Stimulated activated CD8-positive, alpha-beta memory T cell treated with anti-CD3 and anti-CD28 coated beads, Interleukin-4, amount 100 ng/mL, for 4 hours (primary cell): ENCODE results near the gene CAPN2.
"Not testable (repeated sequence)": the region's sequence is repeated elsewhere in the genome, so short reads cannot be mapped to it uniquely, and the experiment has no call there.

ENCODE experiments used
- DNase-seq, 2 donors: peaks; one replicate each; pipeline ENCODE4 v3.0.0-alpha.2; 2020; ENCODE audit warnings: low read depth in 2 of 2, low spot score in 1 of 2

The CAPN2 gene

DNA sequence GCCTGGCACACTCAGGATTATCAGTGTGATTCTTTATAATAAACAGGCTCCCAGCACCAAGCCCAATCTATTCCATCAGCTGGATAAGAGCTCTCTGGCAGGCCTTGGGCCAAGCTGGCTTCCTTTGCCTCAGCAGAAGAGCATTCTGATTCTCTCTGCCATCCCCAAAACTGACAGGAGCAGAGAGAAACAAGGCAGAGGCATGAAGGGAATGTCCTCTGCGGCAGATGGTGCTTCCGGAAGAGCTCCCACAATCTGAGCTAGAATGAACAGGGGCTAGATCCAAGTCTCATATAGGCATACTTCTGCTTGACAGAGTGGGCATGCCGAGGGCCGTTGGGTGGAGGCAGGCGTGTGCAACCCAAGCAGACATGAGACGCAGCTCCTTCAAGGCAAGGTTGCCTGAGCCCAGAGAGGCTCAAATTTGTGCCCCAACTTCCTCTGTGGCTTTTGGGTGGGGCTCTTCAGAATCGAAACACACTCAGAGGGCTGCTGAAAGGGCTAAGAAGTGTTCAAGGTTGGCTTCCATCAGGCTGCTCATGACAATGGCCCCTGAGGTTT lies 4.0 kb downstream of the CAPN2 start:
- DNase-seq: no peak

DNA sequence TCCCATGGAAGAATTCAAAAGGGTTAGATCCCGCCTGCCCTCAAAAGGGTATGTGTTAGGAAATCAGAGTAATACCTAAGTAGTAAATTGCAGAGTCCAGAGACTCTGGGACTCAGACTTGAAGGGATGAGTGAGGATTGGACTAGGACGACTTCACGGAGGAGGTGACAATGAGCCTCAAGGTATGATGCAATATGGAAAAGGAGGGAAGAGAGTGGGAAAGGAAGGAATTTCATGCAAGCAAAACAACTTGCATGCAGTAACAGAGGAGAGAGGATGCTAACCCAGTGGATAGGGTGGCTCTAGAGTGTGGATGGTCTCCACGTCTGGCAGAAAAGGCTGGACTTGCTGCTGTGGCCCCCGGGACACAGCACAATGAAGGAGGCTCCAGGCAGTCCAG lies 4.8 kb downstream of the CAPN2 start:
- DNase-seq: no peak

DNA sequence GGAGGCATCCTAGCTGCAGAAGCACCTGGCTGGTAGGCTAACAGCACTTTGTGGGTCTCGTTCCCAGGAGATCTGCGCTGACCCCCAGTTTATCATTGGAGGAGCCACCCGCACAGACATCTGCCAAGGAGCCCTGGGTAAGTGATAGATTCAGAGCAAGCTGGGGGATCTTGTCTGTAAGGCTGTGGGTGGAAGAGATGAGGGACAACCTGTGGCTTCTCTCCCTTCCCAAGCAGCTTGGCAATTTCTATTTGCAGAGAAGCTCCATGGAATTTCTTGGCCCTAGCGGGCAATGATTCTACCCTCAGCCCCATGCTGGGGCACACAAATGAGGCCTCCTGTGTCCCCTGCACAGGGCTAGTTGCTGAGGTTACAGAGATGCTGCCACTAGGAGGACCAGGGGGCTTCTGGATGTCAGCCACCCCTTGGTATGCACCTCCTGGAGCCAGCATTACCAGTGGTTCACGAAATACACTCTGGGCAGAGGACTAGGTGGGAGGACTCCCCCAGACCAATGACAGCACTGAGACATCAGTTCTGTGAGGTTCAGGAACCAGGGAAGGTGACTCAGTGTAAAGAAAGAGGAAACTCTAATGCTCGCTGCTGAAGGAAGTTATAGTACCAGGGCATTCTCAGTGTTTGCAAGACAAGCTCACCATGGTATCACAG lies 5.5 kb downstream of the CAPN2 start:
- DNase-seq: no peak

DNA sequence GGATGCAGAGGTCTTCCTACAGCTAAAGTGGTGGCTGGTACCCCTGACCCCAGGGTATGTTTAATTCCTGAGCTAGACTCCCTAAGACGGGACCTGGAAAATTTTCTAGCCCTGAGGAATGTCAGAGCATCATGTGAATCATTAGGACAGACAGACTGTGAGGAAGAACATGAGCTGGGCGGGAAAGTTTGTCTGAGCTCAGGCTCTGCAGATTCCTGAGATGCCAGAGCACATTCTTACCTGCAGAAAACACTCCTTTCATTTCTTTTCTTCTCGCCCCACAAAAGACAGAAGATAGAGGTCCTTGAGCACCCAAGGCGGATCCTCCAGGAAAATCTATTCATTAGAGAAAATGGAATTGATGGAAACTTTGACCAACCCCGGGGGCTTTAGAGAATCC lies 6.5 kb downstream of the CAPN2 start:
- no peak for DNase-seq

DNA sequence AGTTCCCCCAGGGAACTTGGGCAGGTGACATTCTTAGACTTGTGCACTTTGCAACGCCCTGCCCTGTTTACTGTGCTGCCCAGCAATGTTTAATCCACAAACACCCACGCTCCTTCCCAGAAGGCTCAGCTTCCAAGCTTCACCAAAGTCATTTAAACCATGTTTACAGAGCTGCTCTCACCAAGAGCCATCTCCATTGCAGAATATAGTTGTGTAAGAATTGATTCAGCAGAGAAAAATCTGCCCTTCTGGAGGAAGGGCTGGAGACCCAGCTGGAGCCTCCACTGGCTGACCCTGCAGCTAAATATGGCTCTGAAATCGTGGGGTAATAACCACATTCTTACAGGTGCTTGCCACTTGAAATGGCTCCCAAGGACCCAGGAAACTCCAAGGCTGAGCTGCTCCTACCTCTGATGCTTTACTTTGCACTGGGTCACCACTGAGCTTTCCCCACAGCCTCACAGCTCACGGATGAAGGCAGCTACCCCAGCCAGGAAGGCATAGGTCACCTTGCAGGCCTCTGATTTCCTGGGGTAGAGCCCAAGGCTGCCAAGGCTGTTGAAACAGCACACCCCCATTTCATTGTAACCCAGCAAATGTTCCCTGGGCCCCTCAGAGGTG lies 8.7 kb downstream of the CAPN2 start:
- DNase-seq: no peak

DNA sequence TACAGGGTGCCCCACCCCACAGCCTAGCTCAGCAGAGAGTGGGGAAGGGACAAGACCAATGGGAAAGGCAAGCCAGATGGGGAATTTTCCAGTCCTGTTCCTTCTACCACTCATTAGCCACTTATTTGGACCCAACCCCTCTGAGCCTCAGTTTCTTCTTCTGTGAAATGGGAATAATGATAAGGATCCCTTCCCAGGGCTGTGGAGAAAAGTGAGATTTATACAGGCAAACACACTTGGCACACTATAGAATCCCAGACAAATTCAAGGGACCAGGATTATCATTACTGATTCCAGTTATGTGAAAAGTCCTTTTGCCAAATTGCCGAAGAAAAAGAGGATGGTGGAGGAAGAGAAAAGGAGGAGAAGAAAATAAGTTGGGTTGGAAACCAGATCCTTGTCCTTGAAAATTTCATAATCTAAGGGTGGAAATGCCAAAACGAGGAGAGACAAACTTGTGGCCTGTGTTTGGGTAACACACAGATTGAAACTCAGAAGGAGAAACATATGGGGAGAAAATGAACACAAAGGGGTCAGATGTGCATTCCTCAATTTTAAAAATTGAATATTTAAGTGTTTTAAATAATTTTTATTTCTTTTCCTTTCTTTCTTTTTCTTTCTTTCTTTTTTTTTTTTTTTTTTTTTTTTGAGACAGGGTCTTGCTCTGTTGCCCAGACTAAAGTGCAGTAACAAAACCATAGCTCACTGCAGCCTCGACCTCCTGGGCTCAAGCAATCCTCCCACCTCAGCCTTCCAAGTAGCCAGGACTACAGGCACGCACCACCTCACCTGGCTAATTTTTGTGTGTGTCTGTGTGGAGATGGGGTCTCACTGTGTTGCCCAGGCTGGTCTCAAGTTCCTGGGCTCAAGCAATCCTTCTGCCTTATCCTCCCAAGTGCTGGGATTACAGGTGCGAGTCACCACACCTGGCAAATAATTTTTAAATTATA lies 9.6 kb downstream of the CAPN2 start:
- DNase-seq: no peak

DNA sequence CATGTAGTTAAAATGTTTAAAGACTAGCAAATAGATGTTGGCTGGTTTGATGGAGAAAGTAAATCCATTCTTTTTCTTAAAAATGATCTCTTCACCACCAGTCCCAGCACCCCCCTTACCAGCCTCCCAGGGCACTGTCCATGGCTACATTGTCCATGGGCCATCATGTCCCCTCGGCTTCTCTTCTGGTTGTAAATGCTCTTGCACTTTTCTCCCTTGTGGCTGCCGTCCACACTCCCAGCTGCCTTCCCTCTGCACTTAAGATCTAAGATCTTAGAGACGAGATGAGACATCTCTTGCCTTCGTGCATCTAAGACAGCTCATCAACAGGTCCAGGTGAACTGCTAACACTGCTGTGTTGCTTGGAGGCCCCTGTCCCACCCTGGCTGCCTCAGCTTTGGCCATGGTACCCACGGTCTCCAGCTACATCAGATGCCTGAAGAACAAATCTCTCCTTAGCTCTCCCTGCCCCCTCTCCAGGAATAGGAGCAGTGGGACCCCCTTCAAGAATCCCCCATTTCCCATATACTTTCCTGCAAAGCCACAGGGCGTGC lies 11.1 kb downstream of the CAPN2 start:
- no peak for DNase-seq

DNA sequence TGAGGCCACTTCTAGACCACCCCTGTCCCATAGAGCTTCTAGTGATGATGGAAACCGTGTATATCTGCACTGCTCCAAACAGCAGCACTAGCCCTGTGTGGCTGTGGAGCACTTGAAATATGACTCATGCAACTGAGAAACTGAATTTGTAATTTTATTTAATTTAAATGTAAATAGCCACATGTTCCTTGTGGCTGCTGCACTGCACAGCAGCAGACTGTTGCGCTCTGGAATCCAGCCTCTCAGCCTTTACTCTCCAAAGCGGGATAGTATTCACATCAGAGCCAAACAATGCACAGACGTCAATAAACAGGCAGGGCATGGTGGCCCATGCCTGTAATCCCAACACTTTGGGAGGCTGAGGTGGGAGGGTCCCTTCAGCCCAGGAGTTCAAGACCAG lies 12.0 kb downstream of the CAPN2 start:
- no peak for DNase-seq

DNA sequence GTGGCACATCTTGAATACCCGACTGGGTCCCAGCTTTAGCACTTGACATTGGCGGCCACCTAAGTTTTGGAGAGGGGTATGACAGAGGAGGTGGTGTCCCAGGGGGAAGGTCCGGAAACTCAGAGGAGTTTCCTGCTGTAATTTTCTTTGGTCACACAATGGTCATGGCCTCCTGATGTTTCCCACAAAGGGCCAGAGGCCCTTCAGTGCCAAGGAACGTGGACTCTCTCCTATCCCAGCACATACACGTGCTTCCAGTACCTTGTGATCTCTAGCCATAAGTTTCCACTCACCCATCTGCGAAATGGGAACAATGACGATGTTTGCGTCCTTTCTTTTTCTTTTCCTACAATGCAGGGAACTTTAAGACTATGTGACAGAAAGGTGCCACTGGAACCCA lies 13.2 kb downstream of the CAPN2 start:
- no peak for DNase-seq

DNA sequence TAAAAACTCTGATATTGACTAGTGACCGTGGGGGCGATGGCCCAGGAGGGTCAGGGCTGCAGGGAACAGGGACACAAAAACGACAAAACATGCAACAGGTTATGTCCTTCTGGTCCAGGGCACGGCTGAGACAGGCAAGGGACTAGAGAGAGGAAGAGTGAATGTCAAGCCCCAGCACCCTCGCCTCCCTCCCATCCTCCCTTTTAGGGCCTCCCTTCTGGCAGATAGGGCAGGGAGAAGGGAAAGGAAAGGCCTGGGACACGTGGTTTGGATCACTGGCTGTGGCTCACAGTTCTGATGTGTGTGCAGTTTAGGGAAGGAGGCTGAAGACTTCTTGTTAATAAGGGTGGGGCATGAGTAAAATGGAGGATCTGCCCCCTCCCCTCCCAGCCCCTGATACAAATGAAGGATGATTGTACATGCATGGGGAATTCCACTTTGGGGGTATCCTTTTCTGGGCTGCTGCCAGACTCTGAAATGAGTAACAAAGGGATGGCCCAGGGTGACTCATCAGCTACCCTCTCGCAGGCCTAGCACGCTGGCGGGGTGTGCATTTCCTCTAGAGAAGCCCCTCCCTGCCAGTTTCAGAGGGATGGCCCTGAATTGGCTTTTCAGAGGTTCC lies 14.2 kb downstream of the CAPN2 start:
- DNase-seq: peak; percentile 81 to 83

DNA sequence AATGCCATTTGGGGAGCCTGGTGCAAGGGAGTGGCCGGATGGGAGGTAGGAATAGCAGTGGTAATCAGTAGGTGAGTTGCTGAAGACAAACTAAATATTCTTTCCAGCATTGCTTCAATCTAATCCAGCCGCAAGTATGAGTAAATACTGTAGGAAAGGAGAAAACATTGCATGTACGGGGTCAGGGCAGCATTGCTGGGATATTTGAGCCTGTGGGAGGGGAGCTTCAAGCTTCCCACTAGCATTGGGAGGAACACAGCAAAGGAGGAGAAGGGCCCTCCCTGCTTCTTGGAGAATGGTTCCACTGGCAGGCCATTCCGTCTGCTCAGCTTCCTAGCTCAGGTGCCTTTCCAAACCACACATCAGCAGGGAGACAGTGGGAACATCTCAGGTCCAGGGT lies 15.2 kb downstream of the CAPN2 start:
- DNase-seq: no peak

DNA sequence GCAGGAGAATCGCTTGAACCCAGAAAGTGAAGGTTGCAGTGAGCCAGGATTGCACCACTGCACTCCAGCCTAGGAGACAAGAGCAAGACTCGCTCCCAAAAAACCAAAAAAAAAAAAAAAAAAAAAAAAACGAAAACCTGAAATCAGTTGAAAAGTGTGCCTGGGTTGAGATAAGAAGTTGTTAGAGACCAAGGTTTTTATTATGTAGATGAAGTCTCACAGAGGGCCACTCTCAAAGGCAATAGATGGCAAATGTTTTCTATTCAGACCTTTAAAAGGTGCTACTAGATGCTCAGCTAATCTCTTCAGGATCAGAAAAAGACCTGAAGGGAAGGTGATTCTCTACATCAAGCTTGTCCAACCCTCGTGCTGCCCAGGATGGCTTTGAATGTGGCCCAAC lies 17.6 kb downstream of the CAPN2 start:
- no peak for DNase-seq

DNA sequence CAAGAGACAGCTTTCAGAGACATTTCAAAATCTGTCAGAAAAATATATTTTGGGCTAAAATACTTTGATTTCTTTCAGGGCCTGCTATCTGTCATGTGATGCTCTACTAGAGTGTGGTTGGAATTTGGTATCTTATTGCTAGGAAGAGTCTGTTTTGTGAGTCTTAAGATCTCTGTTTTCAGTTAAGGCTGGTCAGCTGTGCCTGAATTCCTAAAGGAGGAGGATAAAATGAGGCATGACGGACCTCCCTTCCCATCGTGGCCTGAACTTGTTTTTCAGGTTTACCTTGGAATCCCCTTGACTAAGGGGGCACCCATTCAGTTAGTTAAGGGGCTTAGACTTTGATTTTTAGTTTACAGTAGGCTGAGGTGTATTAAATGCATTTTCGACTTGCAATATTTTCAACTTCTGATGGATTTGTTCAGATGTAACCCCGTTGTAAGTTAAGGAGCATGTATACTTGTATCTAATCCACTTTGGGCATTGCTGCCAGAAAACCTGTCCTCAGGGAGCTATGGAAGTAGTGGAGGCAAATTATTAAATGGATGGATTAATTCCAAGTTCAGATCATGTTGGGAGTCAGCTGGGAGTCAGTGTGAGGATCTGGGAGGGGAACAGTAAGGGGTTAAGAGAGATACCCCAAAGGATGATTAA lies 18.3 kb downstream of the CAPN2 start:
- no peak for DNase-seq

DNA sequence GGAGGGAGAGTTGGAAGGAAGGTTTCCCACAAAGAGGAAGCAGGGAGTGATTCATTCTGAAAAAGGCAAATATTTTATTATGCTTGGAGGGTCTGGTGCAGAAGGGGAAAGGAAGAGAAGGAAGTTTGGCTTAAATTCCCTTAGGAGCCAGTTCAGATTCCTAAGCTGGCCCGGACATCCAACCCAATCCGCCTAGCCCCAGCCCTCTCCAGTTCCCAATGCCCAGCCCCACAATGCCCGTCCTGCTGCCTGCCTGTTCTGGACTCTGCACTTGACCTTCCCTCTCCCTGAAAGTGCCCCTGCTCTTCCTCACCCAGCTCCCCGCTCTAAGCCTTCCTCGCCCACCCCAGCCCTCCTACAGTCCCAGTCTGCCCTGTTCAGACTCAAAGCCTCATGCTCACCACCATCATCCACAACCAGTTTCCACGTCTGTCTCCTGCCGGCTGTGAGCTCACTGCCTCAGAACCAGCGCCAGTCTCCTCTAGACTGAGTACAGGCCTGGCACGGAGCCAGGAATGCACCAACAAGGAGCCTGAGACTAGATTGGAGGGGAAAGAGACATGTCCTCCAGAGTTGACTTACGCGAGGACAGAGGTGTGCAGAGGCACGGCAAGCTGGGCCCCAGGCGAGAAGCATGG lies 18.9 kb downstream of the CAPN2 start:
- DNase-seq: no peak

DNA sequence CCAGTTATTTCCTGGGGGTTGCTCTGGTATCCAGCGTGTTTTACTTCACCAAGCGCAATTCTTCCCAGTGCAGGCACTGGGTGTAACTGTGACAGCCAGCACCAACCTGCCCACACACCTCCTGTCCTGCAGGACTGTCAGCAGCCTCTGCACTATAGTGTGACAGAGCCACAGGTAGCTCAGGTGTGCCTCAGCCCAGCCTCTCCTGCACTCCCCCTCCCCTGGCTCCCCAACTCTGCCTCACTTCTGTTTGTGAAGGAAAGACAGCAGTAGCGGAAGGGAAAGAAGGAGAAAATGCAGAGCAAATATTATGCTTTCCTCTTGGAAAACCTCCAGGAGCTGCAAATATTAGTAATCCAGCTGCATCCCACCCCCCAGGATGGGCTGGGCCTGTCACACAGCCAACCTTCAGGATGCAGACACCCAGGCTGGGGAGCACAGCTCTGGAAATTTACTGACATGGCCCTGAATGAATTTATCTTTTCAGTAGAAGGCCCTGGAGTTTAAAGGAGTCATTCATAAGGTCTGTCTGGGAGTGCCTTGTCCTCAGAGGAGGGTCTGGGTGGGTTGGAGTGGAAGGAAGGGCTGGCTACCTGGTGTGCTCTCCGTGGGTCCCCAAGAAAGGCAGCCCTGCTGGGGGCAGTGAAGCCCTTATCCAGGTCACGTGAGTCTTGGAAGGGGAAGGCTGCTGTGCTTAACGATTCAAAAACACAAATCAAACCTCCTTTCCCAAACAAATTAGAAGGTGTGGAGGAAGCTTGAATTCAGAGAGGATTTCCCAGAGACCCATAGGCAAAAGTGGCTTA lies 20.9 kb downstream of the CAPN2 start:
- no peak for DNase-seq

DNA sequence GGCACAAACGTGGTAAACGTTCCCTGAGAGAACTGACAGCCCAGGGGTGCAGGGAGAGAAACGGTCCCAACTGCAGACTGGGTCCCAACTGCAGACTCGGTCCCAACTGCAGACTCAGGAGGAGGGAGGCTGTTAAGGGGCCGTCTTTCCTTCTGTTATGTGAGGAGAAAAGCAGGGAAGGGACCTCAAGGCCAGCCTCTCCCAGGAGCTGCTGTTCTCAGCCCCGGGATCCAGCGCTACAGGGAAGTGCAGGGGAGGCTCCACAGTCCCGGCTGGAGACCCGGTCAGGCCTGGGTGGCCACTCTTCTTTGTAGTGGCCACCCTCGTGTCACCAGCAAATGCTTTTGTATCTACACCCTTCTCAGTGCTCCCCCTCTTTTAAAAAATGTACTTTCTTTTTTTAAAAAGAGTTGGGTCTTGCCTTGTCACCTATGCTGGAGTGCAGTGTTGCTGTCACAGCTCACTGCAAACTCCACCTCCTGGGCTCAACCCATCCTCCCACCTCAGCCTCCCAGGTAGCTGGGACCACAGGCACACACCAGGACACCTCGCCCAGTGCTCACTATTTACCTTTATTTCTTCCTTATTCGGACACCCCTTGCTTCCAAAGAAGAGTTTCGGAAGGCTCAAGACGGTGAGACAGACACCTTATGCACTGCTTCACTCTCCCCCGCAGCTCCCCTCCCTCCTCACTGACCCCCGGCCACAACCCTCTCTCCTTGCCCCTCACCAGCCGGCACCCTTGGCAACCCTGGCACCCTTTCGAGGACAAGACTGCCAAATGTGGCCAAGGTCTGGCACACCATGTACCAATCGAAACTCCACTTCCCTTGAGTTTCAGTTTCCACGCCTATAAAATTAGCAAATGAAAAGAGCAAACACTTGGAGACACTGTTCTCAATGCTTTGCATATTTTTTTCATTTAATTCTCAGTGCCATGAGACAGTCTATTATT lies 21.8 kb downstream of the CAPN2 start:
- no peak for DNase-seq

DNA sequence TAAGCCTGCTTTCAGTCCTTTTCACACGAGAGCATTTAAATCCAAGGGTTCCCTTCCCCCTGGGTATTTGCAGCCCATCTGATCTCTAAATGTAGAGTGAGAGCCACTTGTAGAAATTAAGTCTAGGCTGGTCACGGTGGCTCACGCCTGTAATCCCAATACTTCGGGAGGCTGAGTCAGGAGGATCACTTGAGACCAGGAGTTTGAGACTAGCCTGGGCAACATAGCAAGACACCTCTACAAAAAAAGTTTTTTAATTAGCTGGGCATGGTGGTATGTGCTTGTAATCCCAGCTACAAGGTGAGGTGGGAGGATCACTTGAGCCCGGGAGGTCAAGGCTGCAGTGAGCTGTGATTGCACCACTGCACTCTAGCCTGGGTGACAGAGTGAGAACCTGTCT lies 24.3 kb downstream of the CAPN2 start:
- not testable (repeated sequence) for DNase-seq

DNA sequence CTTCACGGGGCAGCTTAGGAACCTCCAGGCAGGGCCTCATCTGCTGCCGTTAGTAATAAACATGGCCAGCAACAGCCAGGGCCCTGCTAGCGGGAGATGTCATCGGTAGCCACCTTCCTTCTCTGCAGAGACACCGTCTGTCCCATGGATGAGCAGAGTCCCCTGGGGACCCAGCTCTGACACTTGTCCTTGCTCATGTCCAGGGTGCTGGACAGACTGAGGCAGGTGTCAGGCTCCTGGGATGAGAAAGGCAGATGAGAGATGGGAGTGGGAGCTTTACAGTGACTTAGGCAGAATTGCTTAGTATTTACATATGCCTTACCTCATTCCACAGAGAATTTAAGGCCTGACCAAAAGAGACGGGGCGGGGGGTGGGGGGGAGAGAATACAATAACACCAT lies 25.0 kb downstream of the CAPN2 start:
- no peak for DNase-seq
